ENCODE results near the gene PRMT3.

Gene PRMT3

GRCh38 chr11:20558741-20559140 lies 171.2 kb downstream of the PRMT3 start:
- TF ChIP-seq, protein P1, sequence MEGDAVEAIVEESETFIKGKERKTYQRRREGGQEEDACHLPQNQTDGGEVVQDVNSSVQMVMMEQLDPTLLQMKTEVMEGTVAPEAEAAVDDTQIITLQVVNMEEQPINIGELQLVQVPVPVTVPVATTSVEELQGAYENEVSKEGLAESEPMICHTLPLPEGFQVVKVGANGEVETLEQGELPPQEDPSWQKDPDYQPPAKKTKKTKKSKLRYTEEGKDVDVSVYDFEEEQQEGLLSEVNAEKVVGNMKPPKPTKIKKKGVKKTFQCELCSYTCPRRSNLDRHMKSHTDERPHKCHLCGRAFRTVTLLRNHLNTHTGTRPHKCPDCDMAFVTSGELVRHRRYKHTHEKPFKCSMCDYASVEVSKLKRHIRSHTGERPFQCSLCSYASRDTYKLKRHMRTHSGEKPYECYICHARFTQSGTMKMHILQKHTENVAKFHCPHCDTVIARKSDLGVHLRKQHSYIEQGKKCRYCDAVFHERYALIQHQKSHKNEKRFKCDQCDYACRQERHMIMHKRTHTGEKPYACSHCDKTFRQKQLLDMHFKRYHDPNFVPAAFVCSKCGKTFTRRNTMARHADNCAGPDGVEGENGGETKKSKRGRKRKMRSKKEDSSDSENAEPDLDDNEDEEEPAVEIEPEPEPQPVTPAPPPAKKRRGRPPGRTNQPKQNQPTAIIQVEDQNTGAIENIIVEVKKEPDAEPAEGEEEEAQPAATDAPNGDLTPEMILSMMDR (conservative IDR thresholded peaks at IDR 0.05; ENCODE audit: low read depth, low read length), result no peak
- no peak overlapping the region for H3K4me3 ChIP-seq (ENCODE audit: low read length)
- DNase-seq (ENCODE audit: low read depth), result no peak
